ENCODE results near the gene ADGRG3. TPM values are rescaled to one million over a fixed set of nuclear protein-coding genes. Genes with fewer than 3 reads are reported as not detected.

ADGRG3 gene
- total and polyA plus RNA-seq, 11 donors: 0.12 to 1.4 (median 0.53) TPM

- no peaks in the 10 kb centered on the region for H3K27me3 ChIP-seq
- no peaks in the 10 kb centered on the region for H3K4me1 ChIP-seq
- intact Hi-C loops (cut with DNase I): no loop called here
- DNase-seq (no peak), ATAC-seq (no peak)
- H3K36me3 ChIP-seq: no peaks in the 10 kb centered on the region
- H3K27ac ChIP-seq: no peak overlapping the region
- no peak overlapping the region for H3K4me3 ChIP-seq
- no peak for TF ChIP-seq POLR2A (IDR thresholded peaks at IDR 0.05)
- no peak for TF ChIP-seq CTCF (IDR thresholded peaks at IDR 0.05)
- WGBS, 4 donors: 88 to 92% (median 90%) methylated on average over 7 of the region's 7 CpGs
- H3K9me3 ChIP-seq: no peaks in the 10 kb centered on the region
Measured at GRCh38 chr16:57696240-57696639, 28.1 kb downstream of the ADGRG3 start.

GRCh38 chr16:57697896-57698537 is 29.9 kb downstream of the ADGRG3 start:
- 89 to 94% (median 94%) methylated on average over 17 of the region's 17 CpGs for WGBS, 4 donors

GRCh38 chr16:57698812-57699405 is 30.8 kb downstream of the ADGRG3 start:
- no peaks in the 10 kb centered on the region for H3K27me3 ChIP-seq
- H3K36me3 ChIP-seq: no peaks in the 10 kb centered on the region
- 84 to 90% (median 89%) methylated on average over 12 to 16 of the region's 16 CpGs for WGBS, 4 donors
- TF ChIP-seq POLR2A (IDR thresholded peaks at IDR 0.05) (no peak), CTCF (IDR thresholded peaks at IDR 0.05) (no peak)
- H3K4me3 ChIP-seq: no peak overlapping the region
- H3K9me3 ChIP-seq: no peaks in the 10 kb centered on the region
- DNase-seq (no peak), ATAC-seq (no peak)
- no peak overlapping the region for H3K27ac ChIP-seq
- H3K4me1 ChIP-seq: no peaks in the 10 kb centered on the region
- intact Hi-C loops (cut with DNase I): no loop called here

More at GRCh38 chr16:57697896-57698537, 29.9 kb downstream of the ADGRG3 start:
- no peak overlapping the region for H3K27ac ChIP-seq
- H3K4me1 ChIP-seq: no peaks in the 10 kb centered on the region
- TF ChIP-seq CTCF (IDR thresholded peaks at IDR 0.05): no peak
- no peak for TF ChIP-seq POLR2A (IDR thresholded peaks at IDR 0.05)
- H3K36me3 ChIP-seq: no peaks in the 10 kb centered on the region
- H3K27me3 ChIP-seq: no peaks in the 10 kb centered on the region
- no peaks in the 10 kb centered on the region for H3K9me3 ChIP-seq
- no peak for DNase-seq
- ATAC-seq: no peak
- intact Hi-C loops (cut with DNase I): no loop called here
- H3K4me3 ChIP-seq: no peak overlapping the region

GRCh38 chr16:57699481-57699880 is 31.4 kb downstream of the ADGRG3 start:
- ATAC-seq: no peak
- H3K4me3 ChIP-seq: no peak overlapping the region
- intact Hi-C loops (cut with DNase I): no loop called here
- no peak for DNase-seq
- WGBS, 4 donors: 67 to 83% (median 80%) methylated on average over 2 to 3 of the region's 3 CpGs; no CpG with 5 or more reads in 1 of the 4 donors
- no peaks in the 10 kb centered on the region for H3K9me3 ChIP-seq
- no peaks in the 10 kb centered on the region for H3K36me3 ChIP-seq
- no peak overlapping the region for H3K27ac ChIP-seq
- TF ChIP-seq CTCF (IDR thresholded peaks at IDR 0.05): no peak
- TF ChIP-seq POLR2A (IDR thresholded peaks at IDR 0.05): no peak
- H3K4me1 ChIP-seq: no peaks in the 10 kb centered on the region
- H3K27me3 ChIP-seq: no peaks in the 10 kb centered on the region
